Endothelial cell (in vitro differentiated cells): Measurements from ENCODE around the gene GARIN3. TPM values are rescaled to one million over a fixed set of nuclear protein-coding genes. Genes with fewer than 3 reads are reported as not detected.

Source experiments
- DNase-seq: peaks from one replicate; pipeline ENCODE4 v3.0.0; 2021; ENCODE audit warnings: low spot score
- H3K27ac Mint-ChIP-seq: one replicate; pipeline ENCODE4 v1.8.0; 2021; ENCODE audit warnings: mixed read lengths, inconsistent platforms; ENCODE audit not compliant: unreplicated experiment
- H3K27me3 Mint-ChIP-seq: one replicate; pipeline ENCODE4 v1.8.0; 2021; ENCODE audit warnings: mild to moderate bottlenecking, moderate library complexity, mixed read lengths, inconsistent platforms; ENCODE audit not compliant: unreplicated experiment
- H3K36me3 Mint-ChIP-seq: one replicate; pipeline ENCODE4 v1.8.0; 2021; ENCODE audit warnings: mild to moderate bottlenecking, low read depth, mixed read lengths, inconsistent platforms; ENCODE audit not compliant: unreplicated experiment
- H3K4me1 Mint-ChIP-seq: one replicate; pipeline ENCODE4 v1.8.0; 2021; ENCODE audit warnings: mild to moderate bottlenecking, mixed read lengths, inconsistent platforms; ENCODE audit not compliant: unreplicated experiment
- H3K4me3 Mint-ChIP-seq: one replicate; pipeline ENCODE4 v1.8.0; 2021; ENCODE audit warnings: mild to moderate bottlenecking, mixed read lengths, inconsistent platforms; ENCODE audit not compliant: unreplicated experiment
- H3K9me3 Mint-ChIP-seq: one replicate; pipeline ENCODE4 v1.8.0; 2021; ENCODE audit warnings: mixed read lengths, inconsistent platforms; ENCODE audit not compliant: unreplicated experiment
- long read RNA-seq: library from polyadenylated mRNA; unstranded; transcript quantifications from one replicate; pipeline ENCODE4 v2.0.0, GENCODE V29; 2020; ENCODE audit not compliant: unreplicated experiment
- total RNA-seq: library from RNA; stranded (reverse); fragmentation: NEBNext Ultra II Directional; extraction: Animal tissue kit (Norgen Biotek cat#: 25700); gene quantifications from one replicate; pipeline ENCODE4 v1.2.1, GENCODE V29; 2021; ENCODE audit not compliant: unreplicated experiment
- TF ChIP-seq, protein P1 (sequence below): fragments of 200-600 bp; sonication (generic); IDR thresholded peaks from one replicate; pipeline ENCODE4 v1.5.0; 2021; ENCODE audit warnings: antibody characterized with exemption; ENCODE audit not compliant: unreplicated experiment

GARIN3 gene
- total RNA-seq, result not detected
- long read RNA-seq, result 0 reads

DNA sequence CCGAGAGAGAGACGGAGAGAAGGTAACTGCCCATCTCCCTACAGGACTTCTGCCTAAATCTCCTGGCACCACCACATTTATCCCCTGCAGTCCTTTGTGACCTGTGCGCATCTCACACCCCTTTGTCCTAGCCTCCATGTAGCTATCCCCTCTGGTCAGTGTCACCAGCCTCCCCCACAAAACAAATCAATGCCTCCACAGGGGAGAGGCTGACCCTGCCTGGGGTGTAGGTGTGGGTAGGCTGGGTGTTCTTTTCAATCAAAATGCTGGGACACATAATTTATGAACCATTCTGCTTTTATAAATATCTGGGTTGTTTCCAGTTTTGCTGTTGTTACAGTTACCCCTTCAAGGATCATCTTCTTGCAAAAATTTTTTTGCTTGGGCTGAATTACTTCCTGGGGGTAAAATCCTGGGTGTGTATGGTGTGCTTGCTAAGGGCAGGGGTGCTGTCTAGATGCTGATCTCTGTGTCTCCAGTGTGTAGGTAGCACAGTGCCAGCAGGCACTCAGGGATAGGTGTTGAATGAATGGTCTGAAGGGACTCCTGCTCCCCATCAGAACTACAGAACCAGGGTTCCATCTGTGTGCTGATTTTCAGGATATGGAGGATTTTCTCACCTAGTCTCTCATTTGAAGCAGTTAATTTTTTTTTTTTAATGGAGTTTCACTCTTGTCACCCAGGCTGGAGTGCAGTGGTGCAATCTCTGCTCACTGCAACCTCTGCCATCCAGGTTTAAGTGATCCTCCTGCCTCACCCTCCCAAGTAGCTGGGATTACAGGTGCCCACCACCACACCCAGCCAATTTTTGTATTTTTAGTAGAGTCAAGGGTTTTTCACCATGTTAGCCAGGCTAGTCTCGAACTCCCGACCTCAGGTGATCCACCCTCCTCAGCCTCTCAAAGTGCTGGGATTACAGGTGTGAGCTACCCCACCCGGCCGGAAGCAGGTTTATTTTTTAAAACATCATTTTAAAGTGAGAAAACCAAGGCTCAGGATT, at the start of gene GARIN3:
TSS of gene GARIN3 (minus strand) at position 51 of the 1,000 bp plus-strand sequence. CDS start 96 bp downstream, outside the sequence.
- Mint-ChIP-seq H3K27me3 (peaks cover 2% of the 10 kb centered on the region), H3K9me3 (no peaks in the 10 kb centered on the region), H3K27ac (no peak within 1 kb of the TSS), H3K4me1 (no peaks in the 10 kb centered on the region), H3K4me3 (no peak within 1 kb of the TSS), H3K36me3 (no peaks in the 10 kb centered on the region)
- TF ChIP-seq, protein P1, sequence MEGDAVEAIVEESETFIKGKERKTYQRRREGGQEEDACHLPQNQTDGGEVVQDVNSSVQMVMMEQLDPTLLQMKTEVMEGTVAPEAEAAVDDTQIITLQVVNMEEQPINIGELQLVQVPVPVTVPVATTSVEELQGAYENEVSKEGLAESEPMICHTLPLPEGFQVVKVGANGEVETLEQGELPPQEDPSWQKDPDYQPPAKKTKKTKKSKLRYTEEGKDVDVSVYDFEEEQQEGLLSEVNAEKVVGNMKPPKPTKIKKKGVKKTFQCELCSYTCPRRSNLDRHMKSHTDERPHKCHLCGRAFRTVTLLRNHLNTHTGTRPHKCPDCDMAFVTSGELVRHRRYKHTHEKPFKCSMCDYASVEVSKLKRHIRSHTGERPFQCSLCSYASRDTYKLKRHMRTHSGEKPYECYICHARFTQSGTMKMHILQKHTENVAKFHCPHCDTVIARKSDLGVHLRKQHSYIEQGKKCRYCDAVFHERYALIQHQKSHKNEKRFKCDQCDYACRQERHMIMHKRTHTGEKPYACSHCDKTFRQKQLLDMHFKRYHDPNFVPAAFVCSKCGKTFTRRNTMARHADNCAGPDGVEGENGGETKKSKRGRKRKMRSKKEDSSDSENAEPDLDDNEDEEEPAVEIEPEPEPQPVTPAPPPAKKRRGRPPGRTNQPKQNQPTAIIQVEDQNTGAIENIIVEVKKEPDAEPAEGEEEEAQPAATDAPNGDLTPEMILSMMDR, result no peak
- DNase-seq, result no peak

DNA sequence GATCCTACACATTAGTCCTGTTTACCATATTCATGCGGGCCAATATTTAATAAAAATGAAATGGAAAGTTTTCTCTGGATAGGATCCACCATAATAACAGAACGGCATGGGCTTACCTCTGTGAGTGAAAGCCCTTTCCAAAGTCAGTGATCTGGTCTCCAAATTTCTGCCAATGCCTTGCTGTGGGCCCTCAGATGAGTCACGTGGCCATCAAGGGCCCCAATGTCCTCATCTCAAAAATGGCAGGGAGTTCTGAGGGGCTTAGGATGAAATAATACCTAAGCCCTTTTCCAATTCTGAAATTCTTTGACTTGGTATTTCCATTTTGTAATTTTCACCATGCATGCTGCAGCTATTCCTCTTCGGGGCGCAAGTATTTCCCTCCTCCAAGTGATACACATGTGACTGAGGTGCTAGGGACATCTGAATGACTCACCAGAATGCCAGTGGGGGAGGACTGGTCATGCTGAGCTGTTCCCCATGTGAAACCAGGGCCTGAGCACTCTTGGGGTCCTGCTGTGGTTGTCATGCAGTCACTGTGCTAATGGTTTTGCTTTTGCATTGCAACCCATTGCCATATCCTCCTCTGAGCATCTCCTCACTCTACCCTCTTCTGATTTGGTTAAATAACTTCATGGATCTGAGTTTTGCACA, 49.6 kb upstream of the GARIN3 start:
- H3K9me3 Mint-ChIP-seq, result no peaks in the 10 kb centered on the region
- H3K27ac Mint-ChIP-seq, result no peak overlapping the region
- TF ChIP-seq, protein P1, result no peak
- H3K4me1 Mint-ChIP-seq, result peaks cover 2% of the 10 kb centered on the region
- no peak overlapping the region for H3K4me3 Mint-ChIP-seq
- no peaks in the 10 kb centered on the region for H3K36me3 Mint-ChIP-seq
- H3K27me3 Mint-ChIP-seq, result no peaks in the 10 kb centered on the region
- DNase-seq, result no peak

DNA sequence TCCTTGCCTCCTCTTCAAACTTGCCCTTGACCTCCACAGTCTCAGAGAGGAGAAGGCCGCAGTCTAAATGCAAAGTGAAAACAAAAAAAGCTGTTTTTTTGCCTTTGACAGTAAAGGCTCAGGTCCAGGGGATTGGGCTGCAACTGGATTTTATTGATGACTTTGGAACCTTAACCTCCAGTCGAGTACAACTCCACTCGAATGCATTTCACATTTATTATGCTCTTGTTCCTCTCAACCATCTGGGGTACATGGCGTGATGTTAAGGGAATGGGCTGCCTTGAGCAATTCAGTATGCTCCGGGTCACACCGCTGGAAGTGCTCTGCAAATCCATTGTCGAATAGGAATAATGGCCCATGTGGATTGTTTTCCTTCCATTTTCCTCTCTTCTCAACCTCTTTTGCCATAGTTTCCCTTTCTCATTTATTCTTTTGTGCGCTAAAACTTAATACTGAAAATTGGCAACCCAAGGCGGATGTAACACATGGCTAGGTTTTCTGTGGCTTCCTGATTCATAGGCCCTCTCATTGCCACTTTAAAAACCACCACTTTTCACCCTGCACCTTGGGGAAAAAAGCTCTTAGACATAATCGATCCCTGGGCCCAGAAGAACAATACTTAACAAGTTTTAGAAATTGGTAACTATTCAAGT, 48.9 kb upstream of the GARIN3 start:
- H3K27me3 Mint-ChIP-seq, result no peaks in the 10 kb centered on the region
- no peak overlapping the region for H3K27ac Mint-ChIP-seq
- H3K9me3 Mint-ChIP-seq, result no peaks in the 10 kb centered on the region
- no peaks in the 10 kb centered on the region for H3K36me3 Mint-ChIP-seq
- H3K4me1 Mint-ChIP-seq, result peaks cover 2% of the 10 kb centered on the region
- TF ChIP-seq, protein P1, result no peak
- no peak overlapping the region for H3K4me3 Mint-ChIP-seq
- DNase-seq, result no peak

DNA sequence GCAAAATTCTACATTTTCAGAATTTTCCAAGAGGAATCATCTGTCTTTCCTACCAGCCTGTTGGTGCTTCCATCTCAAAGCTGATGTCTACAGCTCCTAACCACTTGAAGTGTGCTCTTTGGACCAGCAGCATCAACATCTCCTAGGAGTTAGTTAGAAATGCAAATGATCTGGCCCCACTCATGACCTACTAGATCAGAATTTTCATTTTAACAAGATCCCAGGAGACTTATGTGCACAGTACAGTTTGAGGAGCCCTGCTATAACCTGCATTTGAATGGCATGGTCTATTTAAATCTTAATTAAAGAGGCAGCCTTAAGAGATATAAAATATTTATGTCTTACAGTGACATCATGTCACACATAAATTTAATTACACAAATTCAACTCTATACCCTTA, 48.4 kb upstream of the GARIN3 start:
- no peaks in the 10 kb centered on the region for H3K27me3 Mint-ChIP-seq
- DNase-seq, result no peak
- no peaks in the 10 kb centered on the region for H3K9me3 Mint-ChIP-seq
- TF ChIP-seq, protein P1, result no peak
- peaks cover 2% of the 10 kb centered on the region for H3K4me1 Mint-ChIP-seq
- H3K27ac Mint-ChIP-seq, result no peak overlapping the region
- no peaks in the 10 kb centered on the region for H3K36me3 Mint-ChIP-seq
- no peak overlapping the region for H3K4me3 Mint-ChIP-seq
